T-cell (primary cell): ENCODE measurements around the gene CDH4. TPM values are rescaled to one million over a fixed set of nuclear protein-coding genes. Genes with fewer than 3 reads are reported as not detected.
"Not testable (repeated sequence)": the region's sequence is repeated elsewhere in the genome, so short reads cannot be mapped to it uniquely, and the experiment has no call there.

ENCODE experiments used
- ATAC-seq, 4 experiments: fragments of 200-7000 bp in 3 of 4; fragments of 150-1000 bp in 1 of 4; cut with Tn5 transposase; replicated peaks in 1 of 4; 1 replicate in 3 of 4; 2 replicates in 1 of 4; pipeline ENCODE4 v1.10.0; 2021; ENCODE audit warnings: moderate library complexity in 3 of 4, mild to moderate bottlenecking in 2 of 4, moderate number of reproducible peaks in 1 of 4
- CTCF ChIA-PET, 2 donors: fragments of 300-600 bp; sonication (Branson Sonifier 250); formaldehyde crosslinking; loops; one replicate each; lab custom pipeline; 2022; ENCODE audit warnings: antibody characterized with exemption in 2 of 2; lab: Charles Lee
- POLR2A ChIA-PET, 2 donors: fragments of 300-600 bp; sonication (Branson Sonifier 250); formaldehyde crosslinking; loops; one replicate each; lab custom pipeline; 2022; ENCODE audit warnings: antibody characterized with exemption in 2 of 2; lab: Charles Lee
- DNase-seq, 35 experiments: peaks; one replicate each; pipeline versions ENCODE4 v3.0.0 to v3.0.0-alpha.2; 2013 to 2023
- H3K27ac ChIP-seq: one replicate; pipeline ENCODE4 v1.5.1; 2013; ENCODE audit warnings: low read length
- H3K27me3 ChIP-seq, 2 experiments: replicated peaks in 1 of 2; 1 replicate in 1 of 2; 2 replicates in 1 of 2; pipeline versions ENCODE4 v1.6.1 to v1.7.0; 2013; ENCODE audit warnings: low read length in 1 of 2, mixed read lengths in 1 of 2; ENCODE audit not compliant: control insufficient read depth in 2 of 2, insufficient read depth in 2 of 2; ENCODE audit errors: extremely low read depth in 1 of 2
- H3K36me3 ChIP-seq, 2 donors: 1 replicate in 1 of 2; 2 replicates in 1 of 2; pipeline versions ENCODE4 v1.6.1 to v1.7.0; 2013; ENCODE audit warnings: low read length in 1 of 2; ENCODE audit not compliant: control insufficient read depth in 2 of 2, insufficient read depth in 1 of 2; ENCODE audit errors: extremely low read depth in 1 of 2
- H3K4me1 ChIP-seq, 2 experiments: 1 replicate in 1 of 2; 2 replicates in 1 of 2; pipeline versions ENCODE4 v1.6.1 to v1.7.0; 2013; ENCODE audit warnings: low read length in 2 of 2, mixed read lengths in 1 of 2; ENCODE audit not compliant: insufficient read depth in 2 of 2, control insufficient read depth in 1 of 2; ENCODE audit errors: extremely low read depth in 1 of 2
- H3K4me3 ChIP-seq, 2 donors: 1 replicate in 1 of 2; 2 replicates in 1 of 2; pipeline versions ENCODE4 v1.5.1 to v1.7.0; 2013; ENCODE audit warnings: mild to moderate bottlenecking in 2 of 2, low read length in 1 of 2, moderate library complexity in 1 of 2; ENCODE audit not compliant: control insufficient read depth in 1 of 2; ENCODE audit errors: extremely low read depth in 1 of 2
- H3K9me3 ChIP-seq: 2 replicates; pipeline ENCODE4 v1.7.0; 2013
- H3K27ac Mint-ChIP-seq, 2 donors: one replicate each; pipeline ENCODE4 v1.8.0; 2020 to 2021; ENCODE audit warnings: mild to moderate bottlenecking in 2 of 2, mixed read lengths in 2 of 2
- H3K27me3 Mint-ChIP-seq, 2 donors: one replicate each; pipeline ENCODE4 v1.8.0; 2021 to 2022; ENCODE audit warnings: mixed read lengths in 2 of 2
- H3K36me3 Mint-ChIP-seq: one replicate; pipeline ENCODE4 v1.8.0; 2021; ENCODE audit warnings: mixed read lengths
- H3K4me1 Mint-ChIP-seq, 3 donors: one replicate each; pipeline ENCODE4 v1.8.0; 2020 to 2022; ENCODE audit warnings: mixed read lengths in 3 of 3, mild to moderate bottlenecking in 1 of 3
- H3K4me3 Mint-ChIP-seq, 3 donors: one replicate each; pipeline ENCODE4 v1.8.0; 2020 to 2022; ENCODE audit warnings: mild to moderate bottlenecking in 3 of 3, mixed read lengths in 3 of 3, moderate library complexity in 3 of 3
- H3K9me3 Mint-ChIP-seq, 3 donors: one replicate each; pipeline ENCODE4 v1.8.0; 2020 to 2022; ENCODE audit warnings: mixed read lengths in 3 of 3
- WGBS: methylation state at CpG from one replicate; pipeline ENCODE4 v1.1.5; 2013; ENCODE audit warnings: missing lambda C conversion rate; ENCODE audit not compliant: insufficient coverage; 5-methylcytosine and 5-hydroxymethylcytosine counted together
- total RNA-seq, 35 experiments: library from RNA in 6 of 35; stranded (reverse) in 6 of 35; fragments of 120-200 nt in 1 of 35; gene quantifications; one replicate each; pipeline versions ENCODE4 v1.2.1 to v1.2.4 and lab custom pipeline; 2013 to 2026

CDH4 gene
- total RNA-seq, 5 donors from 2014 or later (not counting 1 experiment from before 2014, with no cell fraction given): 0.06 to 0.64 (median 0.14) TPM

DNA sequence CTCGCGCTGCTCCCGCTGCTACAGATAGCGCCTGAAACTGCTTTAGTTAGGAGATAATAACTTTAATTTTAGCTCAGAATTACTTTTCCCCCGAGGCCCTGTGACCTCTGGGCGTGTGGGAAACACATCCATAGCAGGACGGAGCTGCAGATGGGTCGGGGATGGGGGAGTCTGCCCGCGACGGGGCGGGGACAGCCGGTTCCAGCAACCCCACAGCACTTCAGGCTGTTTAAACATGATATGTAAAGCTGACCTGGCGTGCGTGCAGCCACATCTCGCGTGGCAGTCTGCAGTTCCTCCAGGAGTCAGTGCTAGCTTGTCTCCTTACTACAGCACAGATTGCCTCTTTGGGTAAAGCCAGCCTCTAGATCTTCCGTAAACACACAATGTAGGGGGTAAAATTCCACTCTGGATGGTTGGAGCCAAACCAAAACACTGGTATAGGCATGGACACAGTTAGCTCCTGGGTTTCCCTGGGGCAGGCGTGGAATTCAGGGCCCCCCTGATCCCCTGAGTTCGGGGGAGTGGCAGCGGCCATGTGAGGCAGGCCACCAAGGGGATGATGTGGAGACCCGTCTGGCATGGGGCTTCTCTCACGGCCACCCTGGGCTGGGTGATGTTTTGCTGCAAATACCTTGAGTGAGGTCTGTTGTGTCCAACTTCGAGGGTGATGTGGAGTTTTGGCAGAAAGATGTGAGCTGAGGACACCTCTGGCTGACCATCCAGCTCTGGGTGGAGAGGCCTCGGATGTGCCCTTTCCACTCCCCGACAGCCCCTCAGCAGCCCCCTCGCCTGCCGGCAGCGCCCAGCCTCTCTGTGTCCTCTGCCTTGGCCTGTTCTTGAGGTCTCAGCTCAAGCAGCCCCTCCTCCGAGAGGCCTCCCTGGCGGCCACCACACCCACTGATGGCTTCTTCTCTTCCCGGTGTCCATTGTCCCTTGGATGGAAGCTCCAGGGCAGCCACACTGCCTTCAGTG, 599.2 kb downstream of the CDH4 start:
- Mint-ChIP-seq H3K27me3 (no peaks in the 10 kb centered on the region), H3K4me3 (no peak overlapping the region), H3K27ac (no peak overlapping the region), H3K36me3 (no peaks in the 10 kb centered on the region), H3K9me3 (peaks cover 0 to 2% (median 0%) of the 10 kb centered on the region in 3 donors), H3K4me1 (no peaks in the 10 kb centered on the region)
- no peak for DNase-seq
- Histone ChIP-seq H3K4me3 (no peak overlapping the region), H3K27me3 (peaks cover 0 to 4% of the 10 kb centered on the region in 2 experiments), H3K36me3 (no peaks in the 10 kb centered on the region), H3K9me3 (no peaks in the 10 kb centered on the region), H3K4me1 (no peaks in the 10 kb centered on the region), H3K27ac (no peak overlapping the region)
- no peak for ATAC-seq
- 74% methylated on average over 23 of the region's 32 CpGs for WGBS
- ChIA-PET CTCF (no interaction called here), POLR2A (no interaction called here)

DNA sequence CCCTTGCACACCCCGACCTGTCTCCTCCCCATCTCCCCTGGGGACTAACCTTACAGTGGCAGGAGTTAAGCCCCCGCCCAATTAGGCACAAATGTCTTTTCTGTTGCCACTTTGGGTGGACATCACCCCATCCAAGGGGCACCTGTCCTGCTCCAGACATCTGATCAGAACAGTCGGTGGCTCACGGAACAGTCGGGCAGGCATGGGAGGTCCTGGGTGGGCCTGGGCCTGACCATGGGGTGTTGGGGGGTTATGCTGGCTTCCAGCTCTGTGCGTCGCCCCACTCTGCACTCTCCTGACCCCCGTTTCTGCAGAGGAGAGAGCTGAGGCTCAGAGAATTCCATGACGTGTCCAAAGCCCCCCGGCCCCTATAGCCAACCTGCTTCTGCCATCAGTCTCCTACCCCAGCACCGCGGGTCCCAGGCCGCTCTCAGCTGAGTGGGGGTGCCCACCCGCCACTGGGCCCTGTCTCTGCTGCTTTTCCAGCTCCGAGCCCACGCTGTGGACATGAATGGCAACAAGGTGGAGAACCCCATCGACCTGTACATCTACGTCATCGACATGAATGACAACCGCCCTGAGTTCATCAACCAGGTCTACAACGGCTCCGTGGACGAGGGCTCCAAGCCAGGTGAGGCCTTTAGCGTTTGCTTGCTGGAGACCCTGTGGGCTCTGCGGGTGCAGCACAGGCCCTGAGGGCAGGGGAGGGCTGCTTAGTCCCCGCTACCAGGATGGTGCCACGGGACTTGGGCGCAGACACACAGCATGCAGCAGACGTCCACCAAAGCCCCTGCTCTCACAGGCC, 600.4 kb downstream of the CDH4 start:
- no peaks in the 10 kb centered on the region for H3K4me1 ChIP-seq
- no peaks in the 10 kb centered on the region for H3K9me3 ChIP-seq
- Mint-ChIP-seq H3K27ac (no peak overlapping the region), H3K4me3 (no peak overlapping the region), H3K9me3 (peaks cover 0 to 2% (median 0%) of the 10 kb centered on the region in 3 donors), H3K4me1 (no peaks in the 10 kb centered on the region), H3K27me3 (no peaks in the 10 kb centered on the region), H3K36me3 (no peaks in the 10 kb centered on the region)
- peaks cover 0 to 4% of the 10 kb centered on the region in 2 experiments for H3K27me3 ChIP-seq
- H3K4me3 ChIP-seq: no peak overlapping the region
- ChIA-PET POLR2A (no interaction called here), CTCF (no interaction called here)
- no peak for ATAC-seq
- H3K27ac ChIP-seq: no peak overlapping the region
- no peaks in the 10 kb centered on the region for H3K36me3 ChIP-seq
- WGBS: 84% methylated on average over 28 of the region's 29 CpGs
- DNase-seq: no peak

DNA sequence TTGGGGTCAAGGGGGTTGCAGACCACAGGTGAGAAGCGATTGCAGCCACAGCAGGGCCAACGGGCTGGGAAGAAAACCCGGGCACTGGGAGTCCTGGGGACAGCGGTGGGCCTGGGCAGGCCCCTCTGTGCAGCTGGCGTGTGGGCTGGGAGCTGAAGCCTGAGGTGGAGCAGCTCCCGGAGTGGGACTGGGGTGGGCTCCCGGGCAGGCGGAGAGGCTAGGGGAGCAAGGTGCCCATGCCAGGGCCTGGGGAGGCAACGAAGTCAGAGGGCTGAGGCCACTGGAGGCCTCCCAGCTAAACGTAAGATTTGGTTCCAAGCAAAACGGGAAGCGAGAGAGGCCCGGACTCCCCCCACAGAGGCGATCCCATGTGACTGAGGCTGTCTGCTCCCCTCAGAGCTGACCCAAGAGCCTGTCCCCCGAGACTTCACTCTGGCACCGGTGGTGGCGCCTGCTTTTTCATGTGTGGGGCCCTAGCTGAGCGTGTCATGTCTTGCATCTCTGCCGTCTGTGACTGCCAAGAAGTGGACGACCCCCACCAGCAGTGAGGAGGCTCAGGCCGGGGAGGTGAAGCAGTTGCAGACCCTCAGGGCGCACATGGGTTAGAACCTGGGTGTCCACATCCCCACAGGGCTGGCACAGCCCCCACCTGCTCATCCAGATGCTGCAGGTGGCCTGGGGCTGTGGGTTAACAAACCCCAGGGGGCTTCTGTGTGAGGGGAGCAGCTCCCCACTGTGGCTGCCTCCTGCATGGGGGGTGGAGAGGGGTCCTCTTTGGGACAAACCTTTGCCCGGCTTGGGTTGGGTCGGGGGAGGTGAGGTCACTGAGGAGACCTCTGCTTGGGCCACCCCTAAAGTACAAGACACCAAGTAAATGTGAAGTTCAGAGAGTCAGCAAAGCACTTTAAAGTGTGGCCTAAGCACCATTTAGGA, 601.3 kb downstream of the CDH4 start:
- H3K4me3 ChIP-seq: no peak overlapping the region
- no peak overlapping the region for H3K27ac ChIP-seq
- H3K27me3 ChIP-seq: peaks cover 0 to 4% of the 10 kb centered on the region in 2 experiments
- no peaks in the 10 kb centered on the region for H3K9me3 ChIP-seq
- H3K36me3 ChIP-seq: no peaks in the 10 kb centered on the region
- Mint-ChIP-seq H3K4me1 (no peaks in the 10 kb centered on the region), H3K27ac (no peak overlapping the region), H3K36me3 (no peaks in the 10 kb centered on the region), H3K27me3 (no peaks in the 10 kb centered on the region), H3K9me3 (peaks cover 0 to 2% (median 0%) of the 10 kb centered on the region in 3 donors), H3K4me3 (no peak overlapping the region)
- DNase-seq: no peak
- 80% methylated on average over 22 of the region's 24 CpGs for WGBS
- ChIA-PET CTCF (no interaction called here), POLR2A (no interaction called here)
- ATAC-seq: no peak
- no peaks in the 10 kb centered on the region for H3K4me1 ChIP-seq

DNA sequence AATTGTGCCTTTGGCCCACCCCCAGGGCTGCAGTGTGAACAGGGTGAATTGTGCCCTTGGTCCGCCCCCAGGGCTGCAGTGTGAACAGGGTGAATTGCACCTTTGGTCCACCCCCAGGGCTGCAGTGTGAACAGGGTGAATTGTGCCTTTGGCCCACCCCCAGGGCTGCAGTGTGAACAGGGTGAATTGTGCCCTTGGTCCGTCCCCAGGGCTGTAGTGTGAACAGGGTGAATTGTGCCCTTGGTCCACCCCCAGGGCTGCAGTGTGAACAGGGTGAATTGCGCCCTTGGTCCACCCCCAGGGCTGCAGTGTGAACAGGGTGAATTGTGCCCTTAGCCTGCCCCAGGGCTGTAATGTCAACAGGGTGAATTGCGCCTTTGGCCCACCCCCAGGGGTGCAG, 602.5 kb downstream of the CDH4 start:
- H3K4me3 ChIP-seq, H3K36me3 Mint-ChIP-seq, H3K4me3 Mint-ChIP-seq, H3K36me3 ChIP-seq, H3K4me1 Mint-ChIP-seq, H3K27ac ChIP-seq, ATAC-seq, H3K27ac Mint-ChIP-seq, CTCF ChIA-PET, DNase-seq, H3K27me3 Mint-ChIP-seq, H3K27me3 ChIP-seq, H3K4me1 ChIP-seq, H3K9me3 Mint-ChIP-seq, POLR2A ChIA-PET, H3K9me3 ChIP-seq: not testable (repeated sequence)
- 100% methylated on average over 1 of the region's 4 CpGs for WGBS

DNA sequence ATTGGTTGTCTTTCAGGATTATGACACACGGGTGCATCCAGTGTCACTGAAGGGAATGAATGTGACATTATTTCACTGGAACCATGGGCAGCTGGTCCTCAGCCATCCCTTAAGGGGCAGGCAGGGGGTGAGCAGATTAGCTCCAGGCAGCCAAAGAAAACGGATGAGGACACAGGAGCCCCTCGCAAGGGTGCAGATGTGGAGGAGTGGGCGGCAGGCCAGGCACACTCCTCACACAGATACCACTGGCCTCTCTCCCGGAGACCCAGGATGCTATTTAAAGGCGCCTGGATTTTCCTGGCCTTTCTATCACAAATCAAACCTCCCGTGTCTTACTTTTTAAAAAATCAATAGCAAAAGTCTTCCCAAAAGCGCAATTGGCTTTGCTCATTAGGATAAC, 603.2 kb downstream of the CDH4 start:
- H3K27ac Mint-ChIP-seq: no peak overlapping the region
- no peaks in the 10 kb centered on the region for H3K4me1 Mint-ChIP-seq
- POLR2A ChIA-PET: no interaction called here

More for the DNA sequence above, 603.2 kb downstream of the CDH4 start:
- H3K36me3 Mint-ChIP-seq: no peaks in the 10 kb centered on the region
- DNase-seq: no peak
- peaks cover 0 to 2% (median 0%) of the 10 kb centered on the region in 3 donors for H3K9me3 Mint-ChIP-seq
- H3K4me3 Mint-ChIP-seq: no peak overlapping the region
- WGBS: 66% methylated on average over 4 of the region's 8 CpGs
- ATAC-seq: no peak
- no peak overlapping the region for H3K27ac ChIP-seq
- no peak overlapping the region for H3K4me3 ChIP-seq
- H3K4me1 ChIP-seq: no peaks in the 10 kb centered on the region
- H3K27me3 ChIP-seq: peaks cover 0 to 4% of the 10 kb centered on the region in 2 experiments
- H3K36me3 ChIP-seq: no peaks in the 10 kb centered on the region
- H3K27me3 Mint-ChIP-seq: no peaks in the 10 kb centered on the region
- CTCF ChIA-PET: no interaction called here
- H3K9me3 ChIP-seq: no peaks in the 10 kb centered on the region
